Kidney capillary endothelial cell (primary cell): ENCODE data around the gene CD160.
"Not testable (repeated sequence)": the region's sequence is repeated elsewhere in the genome, so short reads cannot be mapped to it uniquely, and the experiment has no call there.

Experiments used
- DNase-seq: peaks from one replicate; pipeline ENCODE4 v3.0.0-alpha.2; 2018; ENCODE audit warnings: low spot score

The CD160 gene

DNA sequence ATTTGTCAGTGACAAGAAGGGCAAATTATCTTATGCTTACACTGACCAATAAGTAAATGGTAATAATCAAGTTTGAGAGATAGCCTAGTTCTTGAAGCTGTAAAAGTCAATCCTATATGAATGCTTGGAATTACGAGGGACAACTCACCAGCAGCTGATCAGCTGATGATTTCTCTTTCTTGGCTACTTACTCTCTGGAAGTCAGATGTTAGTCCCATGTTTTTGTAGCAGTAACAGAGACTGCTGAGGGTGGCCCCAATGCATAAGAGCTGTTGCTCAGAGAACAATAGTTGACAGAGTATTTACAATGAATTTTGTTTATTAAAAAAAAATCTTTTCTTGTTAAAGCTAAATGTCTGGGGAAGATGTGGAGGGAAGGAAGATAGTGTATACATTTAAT is 39.3 kb downstream of the CD160 start:
- DNase-seq = no peak

DNA sequence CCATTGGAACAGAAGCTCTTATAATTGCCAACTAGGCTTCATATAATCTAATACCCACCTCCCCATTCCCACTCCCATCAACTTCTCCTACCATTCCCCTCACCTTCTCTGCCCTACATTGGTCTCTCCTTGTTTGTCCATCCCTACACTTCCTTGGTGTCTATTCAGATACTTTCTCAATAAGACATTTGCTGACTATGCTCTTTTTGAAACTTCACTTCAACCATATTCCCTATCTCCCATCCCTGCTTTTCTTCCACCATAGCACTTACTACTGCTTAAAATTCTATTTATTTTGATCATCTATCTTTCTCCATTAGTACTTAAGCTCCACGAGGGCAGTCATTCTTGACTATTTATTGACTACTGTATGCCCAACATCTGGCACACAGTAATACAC is 40.4 kb downstream of the CD160 start:
- DNase-seq = no peak

DNA sequence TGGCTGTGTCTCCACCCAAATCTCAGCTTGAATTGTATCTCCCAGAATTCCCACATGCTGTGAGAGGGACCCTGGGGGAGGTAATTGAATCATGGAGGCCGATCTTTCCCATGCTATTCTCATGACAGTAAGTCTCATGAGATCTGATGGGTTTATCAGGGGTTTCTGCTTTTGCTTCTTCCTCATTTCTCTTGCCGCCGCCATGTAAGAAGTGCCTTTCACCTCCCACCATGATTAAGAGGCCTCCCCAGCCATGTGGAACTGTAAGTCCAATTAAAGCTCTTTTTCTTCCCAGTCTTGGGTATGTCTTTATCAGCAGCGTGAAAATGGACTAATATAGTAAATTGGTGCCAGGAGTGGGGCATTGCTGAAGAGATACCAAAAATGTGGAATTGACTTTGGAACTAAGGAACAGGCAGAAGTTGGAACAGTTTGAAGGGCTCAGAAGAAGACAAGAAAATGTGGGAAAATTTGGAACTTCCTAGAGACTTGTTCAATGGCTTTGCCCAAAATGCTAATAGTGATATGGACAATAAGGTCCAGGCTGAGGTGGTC is 41.2 kb downstream of the CD160 start:
- DNase-seq = not testable (repeated sequence)

DNA sequence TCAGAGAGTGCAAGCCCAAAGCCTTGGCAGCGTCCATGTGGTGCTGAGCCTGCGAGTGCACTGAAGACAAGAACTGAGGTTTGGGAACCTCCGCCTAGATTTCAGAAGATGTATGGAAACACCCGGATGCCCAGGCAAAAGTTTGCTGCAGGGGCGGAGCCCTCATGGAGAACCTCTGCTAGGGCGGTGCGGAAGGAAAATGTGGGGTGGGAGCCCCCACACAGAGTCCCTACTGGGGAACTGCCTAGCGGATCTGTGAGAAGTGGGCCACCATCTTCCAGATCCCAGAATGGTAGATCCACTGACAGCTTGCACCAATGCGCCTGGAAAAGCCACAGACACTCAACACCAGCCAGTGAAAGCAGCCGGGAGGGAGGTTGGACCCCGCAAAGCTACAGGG is 42.2 kb downstream of the CD160 start:
- not testable (repeated sequence) for DNase-seq

DNA sequence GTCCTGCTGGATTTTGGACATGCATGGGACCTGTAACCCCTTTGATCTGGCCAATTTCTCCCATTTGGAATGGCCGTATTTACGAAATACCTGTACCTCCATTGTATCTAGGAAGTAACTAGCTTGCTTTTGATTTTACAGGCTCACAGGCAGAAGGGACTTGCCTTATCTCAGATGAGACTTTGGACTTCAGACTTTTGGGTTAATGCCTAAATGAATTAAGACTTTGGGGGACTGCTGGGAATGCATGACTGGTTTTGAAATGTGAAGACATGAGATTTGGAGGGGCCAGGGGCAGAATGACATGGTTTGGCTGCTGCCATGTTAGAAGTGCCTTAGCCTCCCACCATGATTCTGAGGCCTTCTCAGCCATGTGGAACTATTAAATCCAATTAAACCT is 42.7 kb downstream of the CD160 start:
- not testable (repeated sequence) for DNase-seq

DNA sequence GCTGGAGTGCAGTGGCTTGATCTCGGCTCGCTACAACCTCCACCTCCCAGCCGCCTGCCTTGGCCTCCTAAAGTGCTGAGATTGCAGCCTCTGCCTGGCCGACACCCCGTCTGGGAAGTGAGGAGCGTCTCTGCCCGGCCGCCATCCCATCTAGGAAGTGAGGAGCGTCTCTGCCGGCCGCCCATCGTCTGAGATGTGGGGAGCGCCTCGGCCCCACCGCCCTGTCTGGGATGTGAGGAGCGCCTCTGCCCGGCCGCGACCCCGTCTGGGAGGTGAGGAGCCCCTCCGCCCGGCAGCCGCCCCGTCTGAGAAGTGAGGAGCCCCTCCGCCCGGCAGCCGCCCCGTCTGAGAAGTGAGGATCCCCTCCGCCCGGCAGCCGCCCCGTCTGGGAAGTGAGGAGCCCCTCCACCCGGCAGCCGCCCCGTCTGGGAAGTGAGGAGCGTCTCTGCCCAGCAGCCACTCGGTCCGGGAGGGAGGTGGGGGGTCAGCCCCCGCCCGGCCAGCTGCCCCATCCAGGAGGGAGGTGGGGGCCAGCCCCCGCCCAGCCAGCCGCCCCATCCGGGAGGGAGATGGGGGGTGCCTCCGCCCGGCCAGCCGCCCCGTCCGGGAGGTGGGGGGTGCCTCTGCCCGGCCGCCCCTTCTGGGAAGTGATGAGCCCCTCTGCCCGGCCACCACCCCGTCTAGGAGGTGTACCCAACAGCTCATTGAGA is 45.1 kb downstream of the CD160 start:
- DNase-seq = not testable (repeated sequence)

DNA sequence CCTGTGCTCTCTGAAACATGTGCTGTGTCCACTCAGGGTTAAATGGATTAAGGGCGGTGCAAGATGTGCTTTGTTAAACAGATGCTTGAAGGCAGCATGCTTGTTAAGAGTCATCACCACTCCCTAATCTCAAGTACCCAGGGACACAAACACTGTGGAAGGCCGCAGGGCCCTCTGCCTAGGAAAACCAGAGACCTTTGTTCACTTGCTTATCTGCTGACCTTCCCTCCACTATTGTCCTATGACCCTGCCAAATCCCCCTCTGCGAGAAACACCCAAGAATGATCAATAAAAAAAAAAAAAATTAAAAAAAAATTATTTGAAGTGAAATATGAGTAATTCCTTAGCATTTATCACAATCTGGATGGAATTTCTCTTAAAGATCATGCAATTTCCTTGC is 45.8 kb downstream of the CD160 start:
- not testable (repeated sequence) for DNase-seq

DNA sequence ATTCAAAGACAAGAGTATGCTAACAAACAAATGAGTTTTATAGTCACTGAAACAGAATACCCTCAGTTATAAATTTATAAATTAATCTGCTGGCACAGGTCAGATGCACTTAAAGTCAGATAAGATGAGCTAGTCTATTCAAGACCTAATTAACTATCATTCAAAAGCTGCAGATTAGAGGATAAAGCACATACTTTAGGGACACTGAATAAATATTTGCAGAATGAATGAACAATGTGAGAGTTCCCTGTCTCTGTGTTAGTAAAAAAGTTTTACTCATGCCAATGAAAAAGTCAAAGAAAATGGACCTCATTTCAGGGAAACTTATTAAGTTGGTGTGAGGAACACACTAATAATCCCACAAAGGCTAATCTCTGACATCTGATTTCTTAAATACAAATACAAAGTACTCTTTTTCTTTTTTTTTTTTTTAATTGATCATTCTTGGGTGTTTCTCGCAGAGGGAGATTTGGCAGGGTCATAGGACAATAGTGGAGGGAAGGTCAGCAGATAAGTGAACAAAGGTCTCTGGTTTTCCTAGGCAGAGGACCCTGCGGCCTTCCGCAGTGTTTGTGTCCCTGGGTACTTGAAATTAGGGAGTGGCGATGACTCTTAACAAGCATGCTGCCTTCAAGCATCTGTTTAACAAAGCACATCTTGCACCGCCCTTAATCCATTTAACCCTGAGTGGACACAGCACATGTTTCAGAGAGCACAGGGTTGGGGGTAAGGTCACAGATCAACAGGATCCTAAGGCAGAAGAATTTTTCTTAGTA is 46.5 kb downstream of the CD160 start:
- DNase-seq = not testable (repeated sequence)

DNA sequence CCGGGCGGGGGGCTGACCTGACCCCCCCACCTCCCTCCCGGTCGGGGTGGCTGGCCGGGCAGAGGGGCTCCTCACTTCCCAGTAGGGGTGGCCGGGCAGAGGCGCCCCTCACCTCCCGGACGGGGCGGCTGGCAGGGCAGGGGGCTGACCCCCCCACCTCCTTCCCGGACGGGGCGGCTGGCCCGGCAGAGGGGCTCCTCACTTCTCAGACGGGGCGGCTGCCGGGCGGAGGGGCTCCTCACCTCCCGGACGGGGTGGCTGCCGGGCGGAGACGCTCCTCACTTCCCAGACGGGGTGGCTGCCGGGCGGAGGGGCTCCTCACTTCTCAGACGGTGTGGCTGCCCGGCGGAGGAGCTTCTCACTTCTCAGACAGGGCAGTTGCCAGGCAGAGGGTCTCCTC is 47.6 kb downstream of the CD160 start:
- not testable (repeated sequence) for DNase-seq

DNA sequence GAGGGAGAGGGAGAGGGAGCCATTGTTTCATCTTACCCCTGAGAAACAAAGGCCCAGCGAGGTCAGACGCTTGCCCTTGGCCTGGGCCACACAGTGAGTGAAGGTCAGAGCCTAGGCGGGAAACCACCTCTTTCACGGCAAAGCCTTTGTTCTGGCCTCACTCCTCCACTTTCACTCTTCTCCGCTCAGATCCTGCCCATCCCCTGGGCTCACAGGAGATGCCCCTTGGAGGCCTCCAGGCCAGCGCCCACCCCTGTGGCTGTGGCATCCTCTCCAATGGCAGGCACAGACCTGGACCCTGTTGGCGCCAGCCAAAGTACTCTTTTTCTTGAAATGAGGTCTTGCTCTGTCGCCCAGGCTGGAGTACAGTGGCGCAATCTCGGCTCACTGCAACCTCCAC is 48.7 kb downstream of the CD160 start:
- not testable (repeated sequence) for DNase-seq

DNA sequence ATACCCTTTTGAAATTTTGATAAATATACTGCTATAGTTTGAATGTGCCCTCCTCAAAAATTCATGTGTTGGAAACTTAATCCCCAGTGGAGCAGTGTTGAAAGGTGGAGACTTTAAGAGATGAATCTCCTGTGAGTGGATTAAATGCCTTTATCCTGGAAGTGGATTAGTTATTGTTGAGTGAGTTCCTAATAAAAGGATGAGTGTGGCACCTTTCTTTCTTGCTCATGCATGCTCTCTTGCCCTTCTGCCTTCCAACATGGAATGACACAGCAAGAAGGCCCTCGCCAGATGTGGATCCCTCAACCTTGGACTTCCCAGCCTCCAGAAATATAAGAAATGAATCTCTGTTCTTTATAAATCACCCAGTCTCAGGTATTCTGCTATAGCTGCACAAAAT is 51.8 kb downstream of the CD160 start:
- no peak for DNase-seq

DNA sequence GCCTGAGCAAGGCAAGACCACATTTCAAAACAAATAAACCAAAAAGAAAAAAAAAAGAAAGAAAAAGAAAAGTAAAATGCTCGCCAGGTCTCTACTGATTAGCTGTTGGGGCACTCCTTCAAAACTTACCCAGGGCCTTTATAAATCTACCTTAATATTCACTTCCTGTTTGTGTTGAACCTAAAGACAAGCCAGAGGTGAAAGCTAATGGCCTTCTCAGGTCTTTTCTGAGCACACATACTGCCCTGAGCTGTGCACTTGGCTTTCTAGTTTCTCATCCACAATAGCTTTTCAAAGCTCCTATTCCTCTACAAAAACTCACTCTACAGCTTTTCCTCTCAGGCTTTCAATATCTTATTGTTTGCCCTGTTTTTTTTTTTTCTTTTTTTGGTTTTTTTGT is 54.1 kb downstream of the CD160 start:
- no peak for DNase-seq

DNA sequence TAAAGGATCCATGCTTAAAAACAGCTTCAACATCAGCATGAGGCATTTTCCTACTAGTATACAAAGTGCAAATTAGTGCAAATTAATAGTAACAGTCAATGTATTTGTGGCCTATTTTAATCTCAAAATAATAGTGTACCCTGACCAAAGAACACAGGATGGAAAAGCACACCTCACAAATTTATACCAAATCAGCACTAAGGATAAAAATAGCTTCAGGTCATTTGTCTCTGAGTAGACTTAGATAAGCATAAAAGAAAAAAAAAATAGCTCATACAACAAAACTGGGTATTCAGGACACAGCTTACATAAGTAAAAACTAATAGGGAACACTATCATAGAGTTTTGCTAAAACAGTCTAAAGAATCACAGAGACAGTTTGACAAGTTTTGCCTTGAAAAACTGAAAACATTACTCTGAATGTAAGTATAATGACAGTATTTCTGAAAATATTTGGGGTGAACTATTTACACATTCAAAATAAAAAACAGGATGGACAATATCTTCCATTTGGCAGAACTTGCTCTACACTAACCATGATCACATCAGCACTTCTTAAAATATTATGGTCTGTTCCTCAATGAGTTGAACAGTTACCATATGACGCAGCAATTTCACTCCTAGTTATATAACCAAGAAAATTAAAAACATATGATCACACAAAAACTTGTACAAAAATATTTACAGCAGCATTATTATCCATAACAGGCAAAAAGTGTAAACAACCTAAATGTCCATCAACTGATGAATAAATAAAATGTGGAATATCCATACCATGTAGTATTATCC is 58.3 kb downstream of the CD160 start:
- no peak for DNase-seq

DNA sequence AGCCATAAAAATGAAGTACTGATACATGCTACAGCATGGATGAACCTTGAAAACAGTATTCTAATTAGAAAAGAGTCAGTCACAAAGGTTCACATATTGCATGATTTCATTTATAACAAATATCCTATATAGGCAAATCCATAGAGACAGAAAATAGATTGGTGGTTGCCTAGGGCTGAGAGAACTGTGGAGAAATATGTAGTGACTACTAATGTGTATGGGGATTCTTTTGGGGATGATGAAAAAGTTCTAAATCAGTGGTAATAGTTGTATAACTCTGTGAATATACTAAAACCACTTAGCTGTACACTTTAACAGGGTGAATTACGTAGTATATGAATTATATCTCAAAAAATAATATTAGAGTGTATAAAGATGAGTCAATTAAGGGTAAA is 58.8 kb downstream of the CD160 start:
- no peak for DNase-seq

DNA sequence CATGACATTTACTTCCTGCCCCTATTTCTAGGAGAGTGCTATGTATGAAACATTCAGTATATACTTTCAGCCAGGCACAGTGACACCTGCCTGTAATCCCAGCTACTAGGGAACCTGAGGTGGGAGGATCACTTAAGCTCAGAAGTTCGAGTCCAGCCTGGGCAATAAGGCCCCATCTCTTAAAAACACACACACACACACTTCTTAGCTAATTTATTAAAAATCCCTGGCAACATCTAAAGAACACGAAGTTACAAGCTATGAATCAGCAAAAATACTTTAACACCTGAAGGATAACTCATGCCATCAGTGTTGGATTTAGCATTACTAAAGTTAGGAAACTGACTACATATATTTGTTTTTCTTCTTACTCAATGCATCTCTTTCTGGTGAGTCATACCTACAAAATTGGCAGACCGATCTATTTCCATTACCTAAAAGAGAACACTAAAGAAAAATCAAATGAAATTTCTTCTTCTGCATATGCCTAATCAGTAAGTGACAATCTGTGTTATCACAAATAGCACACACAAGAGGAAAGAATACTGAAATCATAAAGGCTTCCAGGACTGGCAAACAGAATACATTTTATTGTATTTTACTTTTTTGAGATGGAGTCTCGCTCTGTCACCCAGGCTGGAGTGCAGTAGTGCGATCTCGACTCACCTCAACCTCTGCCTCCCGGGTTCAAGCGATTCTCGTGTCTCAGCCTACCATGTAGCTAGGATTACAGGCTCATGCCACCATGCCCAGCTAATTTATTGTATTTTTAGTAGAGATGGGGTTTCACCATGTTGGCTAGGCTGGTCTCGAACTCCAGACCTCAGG is 63.2 kb downstream of the CD160 start:
- DNase-seq = peak; percentile 53

DNA sequence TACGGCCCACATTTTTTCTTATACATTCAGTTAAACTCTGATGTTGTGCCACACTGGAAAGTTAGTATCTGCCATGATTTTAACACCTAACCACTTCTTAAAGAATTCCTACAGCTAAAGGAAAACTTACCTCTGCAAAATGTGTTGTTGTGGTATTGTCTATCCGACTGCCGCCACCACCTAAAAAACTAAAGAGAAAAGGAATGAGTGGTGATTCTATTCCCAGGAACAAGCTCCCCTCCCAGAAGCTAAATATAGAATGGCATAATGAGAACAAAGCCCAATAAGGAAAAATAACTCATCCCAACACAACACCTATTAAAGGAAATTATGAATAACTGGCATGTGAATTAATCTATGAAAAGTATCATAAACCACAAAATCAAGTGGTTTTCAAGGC is 65.1 kb downstream of the CD160 start:
- DNase-seq = no peak

DNA sequence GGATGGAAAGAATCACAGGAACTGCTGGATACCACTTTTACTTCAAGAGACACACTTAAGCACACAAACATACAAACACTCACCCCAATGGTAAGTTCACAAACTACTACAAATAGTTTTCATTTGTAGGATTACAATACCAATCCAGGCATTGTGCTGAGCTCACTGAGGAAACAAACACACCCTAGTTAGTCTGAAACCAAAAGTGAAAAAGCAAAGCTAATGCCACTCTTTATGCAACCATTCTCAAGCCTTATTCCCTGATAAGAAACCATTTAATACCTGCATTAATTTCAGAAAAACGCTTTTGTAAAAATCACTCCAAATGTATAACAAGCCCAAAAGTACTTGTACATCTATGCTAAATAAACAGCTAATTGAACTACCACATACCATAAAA is 66.2 kb downstream of the CD160 start:
- DNase-seq = peak; percentile 14

DNA sequence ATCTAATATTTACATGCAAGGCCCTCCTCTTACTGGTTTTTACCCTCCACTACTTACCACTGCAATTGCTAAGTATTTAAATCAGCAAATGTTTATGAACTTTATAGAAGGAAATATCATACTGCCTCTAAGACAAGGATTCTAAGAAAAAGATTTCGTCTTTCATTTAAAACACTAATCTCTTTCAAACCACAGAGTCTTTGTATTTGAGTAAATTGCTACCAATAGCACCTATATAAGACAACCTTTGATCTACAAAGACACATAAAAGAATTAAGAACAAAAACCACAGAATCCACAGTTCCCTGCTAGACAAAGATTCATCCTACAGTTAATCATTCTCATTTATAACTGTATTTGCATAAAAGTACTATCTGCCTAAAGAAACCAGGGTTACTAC is 67.0 kb downstream of the CD160 start:
- DNase-seq = no peak

DNA sequence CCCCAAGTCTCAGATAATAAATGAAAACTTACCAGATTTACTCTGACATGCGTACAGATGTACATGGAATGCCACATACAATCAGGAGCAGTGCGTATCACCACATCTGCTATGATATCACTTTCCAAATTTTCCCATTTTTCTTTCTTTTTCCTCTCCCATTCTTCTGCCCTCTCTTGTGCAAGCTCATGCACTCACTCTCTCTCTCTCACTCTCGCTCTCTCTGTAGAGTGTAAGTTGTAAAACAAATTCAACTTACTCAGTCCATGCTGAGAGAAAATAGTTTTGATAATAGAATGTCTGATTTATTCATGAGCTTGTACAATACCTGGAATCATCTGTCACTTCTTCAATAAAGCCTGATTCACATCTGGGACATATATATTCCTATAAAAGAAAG is 69.3 kb downstream of the CD160 start:
- DNase-seq = no peak
